DOHH2 (cell line): Measurements from ENCODE around the gene SLC25A5.

Source experiments
- EZH2phosphoT487 ChIP-seq: fragments of 200-600 bp; sonication (generic); IDR thresholded peaks from 2 replicates; pipeline ENCODE4 v1.6.1; 2017; ENCODE audit warnings: borderline replicate concordance, mild to moderate bottlenecking, antibody characterized with exemption, low read length, moderate library complexity, mixed read lengths
- TF ChIP-seq, protein P1 (sequence below): fragments of 200-600 bp; sonication (generic); IDR thresholded peaks from one replicate; pipeline ENCODE4 v1.5.1; 2014; ENCODE audit warnings: antibody characterized with exemption, mild to moderate bottlenecking, low read depth, low read length; ENCODE audit not compliant: poor library complexity, severe bottlenecking

DNA sequence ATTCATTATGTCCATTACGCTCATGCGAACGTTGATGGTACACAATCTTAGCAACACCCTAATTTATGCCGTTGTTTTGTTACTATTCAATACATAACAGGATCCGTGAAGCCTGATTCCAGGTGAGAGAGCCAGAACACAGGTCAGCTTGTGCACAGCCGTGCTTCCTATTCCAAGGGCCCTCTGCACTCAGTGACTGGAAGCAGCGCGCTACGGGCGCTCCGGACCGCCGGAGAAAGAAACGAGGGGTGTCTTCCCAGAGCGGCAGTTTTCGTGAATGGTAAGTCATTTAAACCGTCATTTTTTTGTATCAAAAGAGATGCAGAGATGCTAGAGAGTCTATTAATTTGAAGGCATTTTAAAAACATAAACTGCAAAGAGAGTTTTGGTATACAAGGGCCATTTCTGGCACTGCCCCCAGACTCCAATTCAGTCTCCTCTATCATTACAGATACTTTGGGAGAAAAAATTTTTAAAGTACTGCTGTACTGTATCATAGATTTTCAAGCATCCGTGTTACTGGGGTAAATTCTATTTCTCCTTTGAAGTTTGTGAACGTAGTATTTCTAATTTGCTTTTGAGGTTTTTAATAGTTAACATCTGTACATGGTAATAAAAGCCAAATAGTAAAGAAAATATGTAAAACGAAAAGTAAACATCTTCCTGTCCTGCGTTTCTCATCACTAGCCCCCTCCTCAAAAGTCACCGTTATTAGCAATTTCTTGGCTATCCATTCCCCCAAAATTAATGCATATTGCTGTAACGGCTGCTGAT is 6.6 kb downstream of the SLC25A5 start:
- TF ChIP-seq, protein P1, sequence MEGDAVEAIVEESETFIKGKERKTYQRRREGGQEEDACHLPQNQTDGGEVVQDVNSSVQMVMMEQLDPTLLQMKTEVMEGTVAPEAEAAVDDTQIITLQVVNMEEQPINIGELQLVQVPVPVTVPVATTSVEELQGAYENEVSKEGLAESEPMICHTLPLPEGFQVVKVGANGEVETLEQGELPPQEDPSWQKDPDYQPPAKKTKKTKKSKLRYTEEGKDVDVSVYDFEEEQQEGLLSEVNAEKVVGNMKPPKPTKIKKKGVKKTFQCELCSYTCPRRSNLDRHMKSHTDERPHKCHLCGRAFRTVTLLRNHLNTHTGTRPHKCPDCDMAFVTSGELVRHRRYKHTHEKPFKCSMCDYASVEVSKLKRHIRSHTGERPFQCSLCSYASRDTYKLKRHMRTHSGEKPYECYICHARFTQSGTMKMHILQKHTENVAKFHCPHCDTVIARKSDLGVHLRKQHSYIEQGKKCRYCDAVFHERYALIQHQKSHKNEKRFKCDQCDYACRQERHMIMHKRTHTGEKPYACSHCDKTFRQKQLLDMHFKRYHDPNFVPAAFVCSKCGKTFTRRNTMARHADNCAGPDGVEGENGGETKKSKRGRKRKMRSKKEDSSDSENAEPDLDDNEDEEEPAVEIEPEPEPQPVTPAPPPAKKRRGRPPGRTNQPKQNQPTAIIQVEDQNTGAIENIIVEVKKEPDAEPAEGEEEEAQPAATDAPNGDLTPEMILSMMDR, result no peak
- no peak for TF ChIP-seq EZH2phosphoT487
